Prostate gland (tissue), 2 donors: ENCODE measurements around the gene LDB2. TPM values are rescaled to one million over a fixed set of nuclear protein-coding genes. Genes with fewer than 3 reads are reported as not detected.

Experiments used
- DNase-seq: peaks from one replicate; pipeline ENCODE4 v3.0.0-alpha.2; 2019; ENCODE audit warnings: low spot score
- H3K27ac ChIP-seq, 2 donors: fragments of 200-600 bp; sonication (generic); 2 replicates each; pipeline ENCODE4 v1.5.1; 2017 to 2019
- H3K27me3 ChIP-seq: fragments of 200-600 bp; sonication (generic); replicated peaks from 2 replicates; pipeline ENCODE4 v1.5.1; 2019; ENCODE audit not compliant: insufficient read depth
- H3K36me3 ChIP-seq, 2 donors: fragments of 200-600 bp; sonication (generic); 1 replicate in 1 of 2; 2 replicates in 1 of 2; pipeline versions ENCODE4 v1.5.1 to v1.8.1; 2017 to 2019
- H3K4me1 ChIP-seq: fragments of 200-600 bp; sonication (generic); replicated peaks from 2 replicates; pipeline ENCODE4 v1.5.1; 2019
- H3K4me3 ChIP-seq, 2 donors: fragments of 200-600 bp; sonication (generic); 2 replicates each; pipeline ENCODE4 v1.5.1; 2017 to 2019
- H3K9me3 ChIP-seq: fragments of 200-600 bp; sonication (generic); 2 replicates; pipeline ENCODE4 v1.5.1; 2017
- POLR2A ChIP-seq: fragments of 450-650 bp; IDR thresholded peaks from one replicate; pipeline ENCODE4 v1.6.1; 2016; ENCODE audit warnings: antibody characterized with exemption, mild to moderate bottlenecking
- POLR2AphosphoS5 ChIP-seq: sonication (generic); formaldehyde crosslinking; IDR thresholded peaks from one replicate; pipeline ENCODE4 v1.6.1; 2017; ENCODE audit warnings: antibody characterized with exemption
- WGBS: methylation state at CpG from one replicate; pipeline ENCODE4 v1.1.5; 2018; 5-methylcytosine and 5-hydroxymethylcytosine counted together
- intact Hi-C: fragments of 100-400 bp; cut with DNase I; formaldehyde crosslinking; loops from one replicate; pipeline ENCODE4 v1.14.2; 2022
- total RNA-seq, 2 donors: library from RNA; depleted of rRNA; stranded (reverse); fragments of >200 nt; gene quantifications; one replicate each; pipeline ENCODE4 v1.1.0, GENCODE V29; 2016
- TF ChIP-seq, protein P1 (sequence below), 4 experiments: fragments of 200-600 bp in 2 of 4; fragments of 450-650 bp in 2 of 4; sonication (generic) in 2 of 4; IDR thresholded peaks; 1 replicate in 3 of 4; 2 replicates in 1 of 4; pipeline ENCODE4 v1.5.1; 2016 to 2019; ENCODE audit warnings: antibody characterized with exemption in 4 of 4, mild to moderate bottlenecking in 2 of 4, moderate library complexity in 2 of 4

The LDB2 gene
- total RNA-seq, 2 donors from 2014 or later, result 6.0 to 37.7 TPM

DNA sequence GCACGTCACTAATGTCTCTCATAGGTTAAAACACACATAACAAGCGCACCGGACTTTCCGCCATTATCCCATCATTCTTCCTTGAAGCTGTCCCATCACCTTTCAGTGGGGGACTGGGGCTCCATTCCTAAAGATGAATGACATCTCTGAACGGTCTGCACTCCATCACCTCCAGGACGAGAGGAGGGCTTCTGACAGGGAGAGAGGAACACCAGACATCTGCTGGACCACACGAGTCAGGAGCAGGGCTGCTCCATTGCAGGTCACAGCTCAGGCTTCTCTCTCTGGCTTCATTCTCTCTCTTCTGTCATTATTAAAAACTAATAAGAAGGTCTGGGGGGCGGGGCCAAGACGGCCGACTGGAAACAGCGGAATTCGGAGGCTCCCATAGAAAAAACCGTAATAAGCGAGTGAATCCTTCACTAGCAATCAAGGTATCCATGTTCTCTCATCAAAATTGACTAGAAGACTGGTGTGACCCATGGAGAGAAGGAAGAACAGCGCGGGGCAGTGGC is 289.8 kb downstream of the LDB2 start:
- DNase-seq, result no peak
- no peak overlapping the region for H3K27ac ChIP-seq

DNA sequence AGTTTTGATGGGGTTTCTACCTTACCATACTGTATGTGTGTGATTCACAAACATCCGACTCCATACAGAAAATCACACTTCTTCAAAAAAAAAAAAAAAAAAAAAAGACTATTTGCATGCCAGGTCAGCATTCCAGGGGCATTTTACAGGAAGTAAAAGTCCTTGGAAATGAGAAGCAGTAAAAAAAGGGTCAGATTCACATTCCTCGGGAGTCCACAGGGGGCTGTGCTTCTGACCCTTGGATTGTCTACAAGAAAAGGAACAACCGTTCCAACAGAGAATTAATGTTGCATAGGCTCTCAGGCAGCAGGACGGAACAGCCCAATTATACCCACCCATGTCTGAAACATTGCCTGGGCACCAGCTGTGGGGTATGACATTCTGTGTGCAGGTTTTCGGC is 290.3 kb downstream of the LDB2 start:
- no peak overlapping the region for H3K4me3 ChIP-seq
- H3K36me3 ChIP-seq, result no peaks in the 10 kb centered on the region
- H3K4me1 ChIP-seq, result no peaks in the 10 kb centered on the region
- H3K9me3 ChIP-seq, result no peaks in the 10 kb centered on the region
- intact Hi-C loops, result no loop called here
- 65% methylated on average over 5 of the region's 5 CpGs for WGBS
- H3K27me3 ChIP-seq, result no peaks in the 10 kb centered on the region
- no peak for TF ChIP-seq POLR2AphosphoS5
- TF ChIP-seq, protein P1, sequence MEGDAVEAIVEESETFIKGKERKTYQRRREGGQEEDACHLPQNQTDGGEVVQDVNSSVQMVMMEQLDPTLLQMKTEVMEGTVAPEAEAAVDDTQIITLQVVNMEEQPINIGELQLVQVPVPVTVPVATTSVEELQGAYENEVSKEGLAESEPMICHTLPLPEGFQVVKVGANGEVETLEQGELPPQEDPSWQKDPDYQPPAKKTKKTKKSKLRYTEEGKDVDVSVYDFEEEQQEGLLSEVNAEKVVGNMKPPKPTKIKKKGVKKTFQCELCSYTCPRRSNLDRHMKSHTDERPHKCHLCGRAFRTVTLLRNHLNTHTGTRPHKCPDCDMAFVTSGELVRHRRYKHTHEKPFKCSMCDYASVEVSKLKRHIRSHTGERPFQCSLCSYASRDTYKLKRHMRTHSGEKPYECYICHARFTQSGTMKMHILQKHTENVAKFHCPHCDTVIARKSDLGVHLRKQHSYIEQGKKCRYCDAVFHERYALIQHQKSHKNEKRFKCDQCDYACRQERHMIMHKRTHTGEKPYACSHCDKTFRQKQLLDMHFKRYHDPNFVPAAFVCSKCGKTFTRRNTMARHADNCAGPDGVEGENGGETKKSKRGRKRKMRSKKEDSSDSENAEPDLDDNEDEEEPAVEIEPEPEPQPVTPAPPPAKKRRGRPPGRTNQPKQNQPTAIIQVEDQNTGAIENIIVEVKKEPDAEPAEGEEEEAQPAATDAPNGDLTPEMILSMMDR (IDR thresholded peaks at IDR 0.05), result no peak
- no peak for TF ChIP-seq POLR2A
- DNase-seq, result no peak
- H3K27ac ChIP-seq, result no peak overlapping the region

More for the DNA sequence above, 289.8 kb downstream of the LDB2 start:
- Histone ChIP-seq H3K27me3 (no peaks in the 10 kb centered on the region), H3K4me3 (no peak overlapping the region), H3K36me3 (no peaks in the 10 kb centered on the region), H3K4me1 (no peaks in the 10 kb centered on the region), H3K9me3 (no peaks in the 10 kb centered on the region)
- intact Hi-C loops, result no loop called here
- no peak for TF ChIP-seq POLR2A
- TF ChIP-seq, protein P1 (IDR thresholded peaks at IDR 0.05), result no peak
- 85% methylated on average over 16 of the region's 16 CpGs for WGBS

- no peaks in the 10 kb centered on the region for H3K36me3 ChIP-seq
- H3K4me1 ChIP-seq, result no peaks in the 10 kb centered on the region
- H3K27ac ChIP-seq, result no peak overlapping the region
- H3K4me3 ChIP-seq, result no peak overlapping the region
- TF ChIP-seq, protein P1 (IDR thresholded peaks at IDR 0.05), result no peak
- TF ChIP-seq POLR2A, result no peak
- TF ChIP-seq POLR2AphosphoS5, result no peak
- H3K27me3 ChIP-seq, result no peaks in the 10 kb centered on the region
- H3K9me3 ChIP-seq, result no peaks in the 10 kb centered on the region
- intact Hi-C loops, result no loop called here
- no peak for DNase-seq
- 76% methylated on average over 7 of the region's 7 CpGs for WGBS
Observed at GRCh38 chr4:16607241-16608066, 291.0 kb downstream of the LDB2 start.

DNA sequence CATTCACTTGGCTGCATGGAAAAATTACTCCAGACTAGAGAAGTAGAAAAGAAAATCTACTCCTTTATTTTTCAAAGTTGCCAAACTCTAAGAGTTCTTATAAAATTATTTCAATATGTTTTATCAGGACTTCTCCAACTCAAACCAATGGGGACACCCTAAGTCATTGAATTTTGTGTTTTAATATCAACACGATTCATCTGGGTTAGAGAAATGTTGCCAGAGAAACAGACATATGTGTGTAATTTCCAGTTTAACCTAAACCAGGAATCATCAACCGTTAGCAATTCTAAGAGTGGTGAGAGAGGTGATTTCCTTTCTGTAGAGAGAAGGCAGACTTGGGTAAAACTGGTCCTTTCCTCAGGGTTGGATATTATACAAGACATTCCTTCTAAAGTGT is 291.8 kb downstream of the LDB2 start:
- TF ChIP-seq, protein P1 (IDR thresholded peaks at IDR 0.05), result no peak
- TF ChIP-seq POLR2AphosphoS5 (no peak), POLR2A (no peak)
- H3K27ac ChIP-seq, result no peak overlapping the region
- no peak for DNase-seq
- H3K4me3 ChIP-seq, result no peak overlapping the region
- intact Hi-C loops, result no loop called here
- H3K27me3 ChIP-seq, result no peaks in the 10 kb centered on the region
- no peaks in the 10 kb centered on the region for H3K9me3 ChIP-seq
- H3K4me1 ChIP-seq, result no peaks in the 10 kb centered on the region
- no peaks in the 10 kb centered on the region for H3K36me3 ChIP-seq
- WGBS, result 69% methylated on average over 2 of the region's 2 CpGs

DNA sequence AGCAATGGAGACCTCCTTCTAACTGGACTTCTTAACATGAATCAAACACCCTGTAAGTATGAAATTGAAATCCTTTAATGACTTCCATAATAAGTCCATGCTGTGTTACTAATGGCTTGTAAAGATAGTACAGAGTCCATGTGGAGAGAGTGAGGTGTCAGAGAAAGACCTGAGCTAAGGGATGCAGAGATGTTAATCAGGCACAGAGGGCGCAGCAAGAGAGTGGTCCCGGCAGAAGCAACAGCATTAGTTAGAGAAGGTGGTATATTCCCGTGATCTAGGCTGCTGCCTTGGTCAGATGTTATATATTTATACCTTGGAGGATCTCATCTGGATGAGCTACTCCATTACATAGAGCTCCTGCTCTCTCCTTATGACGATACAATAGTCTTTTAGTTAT is 295.3 kb downstream of the LDB2 start:
- no peak overlapping the region for H3K27ac ChIP-seq
- intact Hi-C loops, result no loop called here
- H3K36me3 ChIP-seq, result no peaks in the 10 kb centered on the region
- no peaks in the 10 kb centered on the region for H3K4me1 ChIP-seq
- TF ChIP-seq POLR2AphosphoS5 (no peak), POLR2A (no peak)
- H3K4me3 ChIP-seq, result no peak overlapping the region
- no peak for DNase-seq
- WGBS, result 73% methylated on average over 4 of the region's 4 CpGs
- no peaks in the 10 kb centered on the region for H3K9me3 ChIP-seq
- H3K27me3 ChIP-seq, result no peaks in the 10 kb centered on the region
